K562 (cell line): ENCODE data around the gene PRELID1. TPM values are rescaled to one million over a fixed set of nuclear protein-coding genes. Genes with fewer than 3 reads are reported as not detected.
A peak's percentile ranks its signal among the peaks of the same experiment; 100 is the strongest.

Source experiments
- CBX1 ChIP-seq: sonication (generic); IDR thresholded peaks from 2 replicates; pipeline ENCODE4 v1.6.1; 2016; ENCODE audit warnings: antibody characterized with exemption, low read depth, mild to moderate bottlenecking
- CC2D1A ChIP-seq: fragments of 450-650 bp; IDR thresholded peaks from 2 replicates; pipeline ENCODE4 v1.6.1; 2017; ENCODE audit warnings: mild to moderate bottlenecking
- CSDE1 ChIP-seq, 2 experiments: fragments of 450-650 bp; IDR thresholded peaks; 2 replicates each; pipeline ENCODE4 v1.6.1; 2016; ENCODE audit warnings: mild to moderate bottlenecking in 1 of 2
- GABPB2 ChIP-seq: fragments of 250-450 bp; sonication (Bioruptor Pico); conservative IDR thresholded peaks from 2 replicates; pipeline ENCODE4 v1.5.1; 2021; ENCODE audit warnings: mild to moderate bottlenecking
- GTF2B ChIP-seq: IDR thresholded peaks from 2 replicates; pipeline ENCODE4 v1.6.1; 2011; ENCODE audit not compliant: insufficient read length; ENCODE audit errors: extremely low read depth
- HLTF ChIP-seq: fragments of 450-650 bp; IDR thresholded peaks from 2 replicates; pipeline ENCODE4 v1.6.1; 2016
- HMGN3 ChIP-seq: IDR thresholded peaks from 2 replicates; pipeline ENCODE4 v1.6.1; 2011; ENCODE audit warnings: borderline replicate concordance, low read depth, mild to moderate bottlenecking, mixed read lengths, low read length; ENCODE audit not compliant: insufficient read length; ENCODE audit errors: extremely low read depth
- HOXB6 ChIP-seq: fragments of 250-450 bp; sonication (Bioruptor Pico); IDR thresholded peaks from 2 replicates; pipeline ENCODE4 v1.5.1; 2022; ENCODE audit warnings: mild to moderate bottlenecking, borderline replicate concordance
- KDM5B ChIP-seq: fragments of 200-600 bp; sonication (generic); IDR thresholded peaks from 2 replicates; pipeline ENCODE4 v1.6.1; 2012; ENCODE audit warnings: low read depth, mild to moderate bottlenecking, moderate library complexity, low read length, control low read depth, inconsistent platforms; ENCODE audit not compliant: insufficient replicate concordance
- MYBL2 ChIP-seq, 2 experiments: fragments of 450-650 bp in 1 of 2; sonication (generic) in 1 of 2; formaldehyde crosslinking in 1 of 2; IDR thresholded peaks; 2 replicates each; pipeline versions ENCODE4 v1.6.1 to v1.8.1; 2017 to 2022; ENCODE audit warnings: borderline replicate concordance in 1 of 2, inconsistent platforms in 1 of 2, low read depth in 1 of 2, mild to moderate bottlenecking in 1 of 2, missing genetic modification reagents in 1 of 2, moderate library complexity in 1 of 2
- POLR3A ChIP-seq: IDR thresholded peaks from 2 replicates; pipeline ENCODE4 v1.6.1; 2011; ENCODE audit warnings: borderline replicate concordance, mild to moderate bottlenecking, moderate library complexity; ENCODE audit not compliant: insufficient read length, insufficient read depth; ENCODE audit errors: extremely low read depth
- PREB ChIP-seq: sonication (generic); formaldehyde crosslinking; IDR thresholded peaks from 2 replicates; pipeline ENCODE4 v1.8.1; 2023; ENCODE audit warnings: mild to moderate bottlenecking, missing genetic modification reagents
- RB1 ChIP-seq: fragments of 450-650 bp; IDR thresholded peaks from 2 replicates; pipeline ENCODE4 v1.6.1; 2017; ENCODE audit warnings: low read depth, mild to moderate bottlenecking
- STAG1 ChIP-seq: sonication (generic); formaldehyde crosslinking; IDR thresholded peaks from 2 replicates; pipeline ENCODE4 v1.5.0; 2020; ENCODE audit warnings: missing genetic modification reagents, borderline replicate concordance
- SUPT5H ChIP-seq: fragments of 450-650 bp; IDR thresholded peaks from 2 replicates; pipeline ENCODE4 v1.6.1; 2016
- THAP7 ChIP-seq: fragments of 250-450 bp; sonication (Bioruptor Pico); IDR thresholded peaks from 2 replicates; pipeline ENCODE4 v1.5.0; 2021
- ZNF165 ChIP-seq: fragments of 250-450 bp; sonication (Bioruptor Pico); IDR thresholded peaks from 2 replicates; pipeline ENCODE4 v1.4.0; 2020; ENCODE audit warnings: borderline replicate concordance
- ZNF263 ChIP-seq: sonication (generic); formaldehyde crosslinking; IDR thresholded peaks from 2 replicates; pipeline ENCODE4 v1.8.0; 2022; ENCODE audit warnings: mild to moderate bottlenecking, missing genetic modification reagents, borderline replicate concordance
- ZNF41 ChIP-seq: fragments of 250-450 bp; sonication (Bioruptor Pico); conservative IDR thresholded peaks from 2 replicates; pipeline ENCODE4 v1.4.0; 2020; ENCODE audit warnings: mild to moderate bottlenecking
- ZNF740 ChIP-seq, 3 experiments: fragments of 200-800 bp in 1 of 3; sonication (Bioruptor generic) in 1 of 3; sonication (generic) in 1 of 3; formaldehyde crosslinking in 1 of 3; IDR thresholded peaks; 2 replicates each; pipeline versions ENCODE4 v1.6.1 to v1.8.0; 2016 to 2022; ENCODE audit warnings: mild to moderate bottlenecking in 2 of 3, missing compliant biosample characterization in 2 of 3, missing genetic modification characterization in 2 of 3, missing genetic modification reagents in 1 of 3
- polyA plus RNA-seq, 8 experiments: library from polyadenylated mRNA; depleted of rRNA in 4 of 8; stranded (reverse) in 5 of 8; unstranded in 3 of 8; fragments of >200 nt; fragmentation: Nextera tagmentation in 2 of 8; fragmentation: Illumina TruSeq in 1 of 8; extraction: Ambion mirVana in 2 of 8; extraction: Trizol in 1 of 8; gene quantifications; 2 replicates each; pipeline versions ENCODE4 v1.2.1 to v1.2.3, GENCODE V29; 2011 to 2014; ENCODE audit warnings: inconsistent platforms in 1 of 8, missing spikeins in 1 of 8
- total RNA-seq, 7 experiments: library from RNA; depleted of rRNA in 6 of 7; stranded (reverse); fragments of >200 nt in 6 of 7; fragmentation: Illumina TruSeq in 2 of 7; extraction: Trizol in 2 of 7; gene quantifications; 2 replicates each; pipeline versions ENCODE4 v1.2.1 to v1.2.3, GENCODE V29; 2011 to 2021; ENCODE audit warnings: low replicate concordance in 1 of 7

Gene PRELID1
- total and polyA plus RNA-seq, 9 of the 15 experiments (the other 6 are each of a cell fraction or from before 2014, with no cell fraction given): 40.1 to 484 (median 340) TPM

GRCh38 chr5:177311723-177312648 is 8.4 kb downstream of the PRELID1 start, which contains the start of gene MXD3 (continued):
- TF ChIP-seq ZNF263 (CRISPR knock-in tag) (no peak), PREB (CRISPR knock-in tag) (no peak), KDM5B (peak; percentile 72), ZNF740 (CRISPR knock-in tag; IDR thresholded peaks at IDR 0.05) (0 out of 2 replicates have a peak, but pooled peaks have one; percentile 10), ZNF740 (tag; IDR thresholded peaks at IDR 0.05) (no peak), GABPB2 (CRISPR knock-in tag) (no peak), HLTF (no peak), POLR3A (no peak), SUPT5H (peak; percentile 73), CC2D1A (no peak), ZNF41 (no peak), MYBL2 (IDR thresholded peaks at IDR 0.05; ENCODE audit: low read depth) (peak; percentile 98), MYBL2 (CRISPR knock-in tag; IDR thresholded peaks at IDR 0.05; ENCODE audit: borderline replicate concordance) (peak; percentile 95; the same call in 1 of the 2 replicates), GTF2B (no peak), HOXB6 (CRISPR knock-in tag) (no peak), STAG1 (no peak), HMGN3 (peak; percentile 48), CSDE1 (IDR thresholded peaks at IDR 0.05) (no peak), THAP7 (CRISPR knock-in tag) (no peak), RB1 (peak; percentile 82; the same call in 1 of the 2 replicates), ZNF165 (CRISPR knock-in tag) (no peak), CBX1 (0 out of 2 replicates have a peak, but pooled peaks have one; percentile 4)
